GM18505 (cell line): Measurements from ENCODE around the gene RFC4.
A peak's percentile ranks its signal among the peaks of the same experiment; 100 is the strongest.
"Not testable (repeated sequence)": the region's sequence is repeated elsewhere in the genome, so short reads cannot be mapped to it uniquely, and the experiment has no call there.

Experiments
- ATAC-seq: cut with Tn5 transposase; IDR thresholded peaks from one replicate; pipeline ENCODE4 v1.9.1; 2021; ENCODE audit not compliant: unreplicated experiment
- POLR2A ChIP-seq: IDR thresholded peaks from 4 replicates; pipeline ENCODE4 v1.6.1; 2011; ENCODE audit warnings: borderline replicate concordance; ENCODE audit not compliant: insufficient read depth, insufficient read length; ENCODE audit errors: extremely low read depth

Gene RFC4

GRCh38 chr3:186818956-186819355 is 12.7 kb upstream of the RFC4 start:
- no peak for TF ChIP-seq POLR2A
- no peak for ATAC-seq

- TF ChIP-seq POLR2A, result no peak
- no peak for ATAC-seq
Observed at GRCh38 chr3:186818516-186818915, 12.2 kb upstream of the RFC4 start.

GRCh38 chr3:186815435-186815834 is 9.2 kb upstream of the RFC4 start:
- ATAC-seq, result no peak
- no peak for TF ChIP-seq POLR2A

GRCh38 chr3:186814100-186814499 is 7.8 kb upstream of the RFC4 start:
- ATAC-seq, result no peak
- TF ChIP-seq POLR2A, result no peak

DNA sequence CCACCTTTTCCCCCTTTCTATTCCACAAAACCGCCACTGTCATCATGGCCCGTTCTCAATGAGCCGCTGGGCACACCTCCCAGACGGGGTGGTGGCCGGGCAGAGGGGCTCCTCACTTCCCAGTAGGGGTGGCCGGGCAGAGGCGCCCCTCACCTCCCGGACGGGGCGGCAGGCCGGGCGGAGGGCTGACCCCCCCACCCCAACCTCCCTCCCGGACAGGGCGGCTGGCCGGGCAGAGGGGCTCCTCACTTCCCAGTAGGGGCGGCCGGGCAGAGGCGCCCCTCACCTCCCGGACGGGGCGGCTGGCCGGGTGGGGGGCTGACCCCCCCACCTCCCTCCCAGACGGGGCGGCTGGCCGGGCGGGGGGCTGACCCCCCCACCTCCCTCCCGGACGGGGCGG is 5.0 kb upstream of the RFC4 start:
- not testable (repeated sequence) for ATAC-seq

DNA sequence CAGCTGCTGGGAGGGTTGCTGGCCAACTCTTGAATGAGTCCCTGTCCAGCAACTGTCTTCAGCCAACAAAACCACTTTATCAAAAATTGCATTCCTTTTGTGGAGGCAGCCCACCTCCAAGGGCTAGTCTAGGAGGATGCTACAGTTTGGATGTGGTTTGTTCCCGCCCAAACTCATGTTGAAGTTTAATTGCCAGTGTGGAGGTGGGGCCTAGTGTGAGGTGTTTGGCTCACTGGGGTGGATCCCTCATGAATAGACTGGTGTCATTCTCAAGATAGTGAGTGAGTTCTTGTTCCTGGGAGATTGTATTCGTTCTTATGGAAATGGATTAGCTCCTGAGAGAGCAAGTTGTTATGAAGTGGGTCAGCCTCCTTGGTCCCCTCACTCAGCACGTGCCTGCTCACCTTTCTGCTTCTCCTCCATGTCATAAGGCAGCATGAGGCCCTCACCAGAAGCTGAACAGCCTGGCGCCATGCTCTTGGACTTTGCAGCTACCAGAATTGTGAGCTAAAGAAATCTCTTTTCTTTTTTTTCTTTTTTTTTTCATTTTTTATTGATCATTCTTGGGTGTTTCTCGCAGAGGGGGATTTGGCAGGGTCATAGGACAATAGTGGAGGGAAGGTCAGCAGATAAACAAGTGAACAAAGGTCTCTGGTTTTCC is 4.2 kb upstream of the RFC4 start:
- ATAC-seq, result no peak
- no peak for TF ChIP-seq POLR2A

DNA sequence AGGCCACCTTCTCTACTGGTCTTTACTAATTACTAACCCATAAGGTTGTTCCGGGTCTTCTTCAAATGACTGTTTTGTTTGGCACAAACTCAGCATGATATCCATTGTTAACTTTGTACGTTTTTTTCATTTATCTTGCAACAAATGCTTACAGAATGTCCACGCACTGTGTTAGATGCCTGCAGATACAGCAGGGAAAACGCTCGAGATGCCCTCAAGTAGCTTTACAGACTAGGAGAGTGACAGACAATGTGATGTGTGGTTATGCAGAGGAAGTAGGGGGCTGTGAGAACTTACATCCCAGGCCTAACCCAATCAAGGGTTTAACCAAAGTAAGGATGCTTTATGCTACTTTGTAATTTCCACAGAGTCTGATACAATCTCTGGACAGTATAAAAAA is 949 bp upstream of the RFC4 start:
- no peak for TF ChIP-seq POLR2A
- no peak for ATAC-seq

DNA sequence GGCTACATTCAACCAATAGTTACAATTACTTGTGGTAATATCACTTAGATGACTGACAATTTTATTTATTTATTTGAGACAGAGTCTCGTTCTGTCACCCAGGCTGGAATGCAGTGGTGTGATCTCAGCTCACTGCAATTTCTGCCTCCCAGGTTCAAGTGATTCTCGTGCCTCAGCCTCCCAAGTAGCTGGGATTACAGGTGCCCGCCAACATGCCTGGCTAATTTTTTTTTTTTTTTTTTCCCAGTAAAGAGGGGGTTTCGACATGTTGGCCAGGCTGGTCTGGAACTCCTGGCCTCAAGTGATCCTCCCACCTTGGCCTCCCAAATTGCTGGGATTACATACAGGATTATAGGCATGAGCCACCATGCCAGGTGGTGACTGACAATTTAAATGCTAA is 2.8 kb downstream of the RFC4 start:
- ATAC-seq, result not testable (repeated sequence)

DNA sequence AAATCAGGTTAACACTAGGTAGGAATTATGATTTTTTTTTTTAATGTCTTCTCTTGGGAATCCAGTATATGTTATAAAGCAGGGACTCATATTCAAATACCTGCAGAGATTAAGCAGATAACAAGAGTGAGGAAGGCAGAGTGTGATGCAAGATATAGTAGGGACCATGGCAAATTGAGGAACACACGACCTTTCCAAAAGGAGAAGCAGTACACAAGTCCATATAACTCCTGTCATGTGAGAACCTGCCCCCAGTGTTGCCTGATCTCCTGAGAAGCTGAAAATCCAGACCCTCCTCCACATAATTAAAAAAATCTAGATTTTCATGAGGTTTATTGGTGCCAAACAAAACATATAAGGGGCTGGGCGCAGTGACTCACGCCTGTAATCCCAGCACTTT is 3.6 kb downstream of the RFC4 start:
- TF ChIP-seq POLR2A, result no peak
- ATAC-seq, result no peak

- no peak for TF ChIP-seq POLR2A
- no peak for ATAC-seq
Observed at GRCh38 chr3:186800285-186800684, 6.0 kb downstream of the RFC4 start.

DNA sequence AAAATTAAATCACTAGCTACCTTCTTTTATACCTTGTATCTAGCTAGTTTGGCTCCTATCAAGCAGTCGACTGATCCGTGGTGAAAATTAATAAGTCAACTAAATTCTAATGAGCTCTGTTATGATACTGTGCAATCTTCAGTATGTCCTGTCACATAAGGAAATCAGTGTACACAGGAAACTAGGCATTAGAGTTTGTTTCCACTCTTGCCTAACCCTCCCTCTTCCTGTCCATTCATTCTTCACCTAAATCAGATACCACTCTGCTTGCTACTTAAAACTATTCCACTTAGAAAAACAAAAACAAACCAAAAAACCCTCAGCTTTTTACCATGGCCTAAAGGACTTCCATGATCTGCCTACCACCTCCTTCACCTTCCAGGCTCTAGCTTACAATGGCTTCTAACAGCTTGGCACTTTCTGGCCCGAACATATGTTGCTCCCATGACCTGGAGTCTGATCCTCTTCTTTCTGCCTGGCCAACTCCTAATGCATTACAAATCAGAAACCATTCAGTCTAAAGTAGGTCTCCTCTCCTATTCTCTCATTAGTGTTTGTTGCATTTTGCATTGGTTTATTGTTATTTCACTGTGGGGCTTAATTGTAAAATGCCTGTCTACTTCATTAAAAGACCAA is 7.9 kb downstream of the RFC4 start:
- TF ChIP-seq POLR2A, result no peak
- ATAC-seq, result no peak

- TF ChIP-seq POLR2A, result peak; percentile 62
- no peak for ATAC-seq
Observed at GRCh38 chr3:186790261-186790981, 15.9 kb downstream of the RFC4 start.

- no peak for ATAC-seq
- TF ChIP-seq POLR2A, result no peak
Observed at GRCh38 chr3:186789554-186790260, 16.6 kb downstream of the RFC4 start.
